Activated CD4-positive, alpha-beta memory T cell treated with anti-CD3 and anti-CD28 coated beads for 36 hours (primary cell): ENCODE data around the gene BICC1. TPM values are rescaled to one million over a fixed set of nuclear protein-coding genes. Genes with fewer than 3 reads are reported as not detected.
"Not testable (repeated sequence)": the region's sequence is repeated elsewhere in the genome, so short reads cannot be mapped to it uniquely, and the experiment has no call there.

Experiments used
- CTCF ChIA-PET: fragments of 350-600 bp; sonication (Branson Sonifier 250); formaldehyde crosslinking; loops from one replicate; lab custom pipeline; 2021; ENCODE audit warnings: antibody characterized with exemption, inconsistent platforms; lab: Charles Lee
- POLR2A ChIA-PET: fragments of 350-600 bp; sonication (Branson Sonifier 250); formaldehyde crosslinking; loops from one replicate; lab custom pipeline; 2021; ENCODE audit warnings: antibody characterized with exemption; lab: Charles Lee
- DNase-seq: peaks from one replicate; pipeline ENCODE4 v3.0.0-alpha.2; 2020
- H3K27ac Mint-ChIP-seq: one replicate; pipeline ENCODE4 v1.8.0; 2021; ENCODE audit warnings: mixed read lengths
- H3K27me3 Mint-ChIP-seq: one replicate; pipeline ENCODE4 v1.8.0; 2021; ENCODE audit warnings: mixed read lengths
- H3K36me3 Mint-ChIP-seq: one replicate; pipeline ENCODE4 v1.8.0; 2021; ENCODE audit warnings: mixed read lengths
- H3K4me1 Mint-ChIP-seq: one replicate; pipeline ENCODE4 v1.8.0; 2021; ENCODE audit warnings: low read depth, mixed read lengths
- H3K4me3 Mint-ChIP-seq: one replicate; pipeline ENCODE4 v1.8.0; 2021; ENCODE audit warnings: mild to moderate bottlenecking, mixed read lengths
- H3K9me3 Mint-ChIP-seq: one replicate; pipeline ENCODE4 v1.8.0; 2021; ENCODE audit warnings: mixed read lengths
- intact Hi-C: fragments of 100-400 bp; cut with micrococcal nuclease; formaldehyde crosslinking; loops from one replicate; pipeline ENCODE4 v1.15.1; 2023
- total RNA-seq, 2 experiments: library from RNA; stranded (reverse); gene quantifications; one replicate each; pipeline ENCODE4 v1.2.3, GENCODE V29; 2021

The BICC1 gene
- total RNA-seq, 2 experiments from 2014 or later = not detected

DNA sequence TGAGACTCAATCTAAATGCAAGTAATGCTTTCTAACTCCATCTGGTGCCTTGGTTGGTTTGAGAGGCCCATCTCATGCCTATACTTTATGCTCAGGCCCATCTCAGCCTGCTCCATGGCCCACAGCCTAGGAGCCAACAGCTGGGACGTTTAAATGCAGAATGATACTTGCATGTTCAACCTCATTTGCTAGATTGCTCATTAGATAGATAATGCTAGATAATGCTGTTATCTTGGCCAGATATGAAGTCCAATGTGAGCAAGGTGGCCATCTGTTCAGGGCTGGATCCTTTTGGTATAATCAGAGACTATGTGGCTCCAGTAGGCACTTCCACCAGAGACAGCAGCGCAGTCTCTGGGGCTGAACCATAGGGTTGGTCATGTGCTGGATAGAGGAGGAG is 342.1 kb downstream of the BICC1 start:
- Mint-ChIP-seq H3K27me3 (no peaks in the 10 kb centered on the region), H3K4me3 (no peak overlapping the region), H3K4me1 (no peaks in the 10 kb centered on the region), H3K9me3 (peaks cover 4% of the 10 kb centered on the region), H3K27ac (no peak overlapping the region), H3K36me3 (no peaks in the 10 kb centered on the region)
- CTCF ChIA-PET = no interaction called here
- intact Hi-C loops = no loop called here
- POLR2A ChIA-PET = no interaction called here
- DNase-seq = no peak

DNA sequence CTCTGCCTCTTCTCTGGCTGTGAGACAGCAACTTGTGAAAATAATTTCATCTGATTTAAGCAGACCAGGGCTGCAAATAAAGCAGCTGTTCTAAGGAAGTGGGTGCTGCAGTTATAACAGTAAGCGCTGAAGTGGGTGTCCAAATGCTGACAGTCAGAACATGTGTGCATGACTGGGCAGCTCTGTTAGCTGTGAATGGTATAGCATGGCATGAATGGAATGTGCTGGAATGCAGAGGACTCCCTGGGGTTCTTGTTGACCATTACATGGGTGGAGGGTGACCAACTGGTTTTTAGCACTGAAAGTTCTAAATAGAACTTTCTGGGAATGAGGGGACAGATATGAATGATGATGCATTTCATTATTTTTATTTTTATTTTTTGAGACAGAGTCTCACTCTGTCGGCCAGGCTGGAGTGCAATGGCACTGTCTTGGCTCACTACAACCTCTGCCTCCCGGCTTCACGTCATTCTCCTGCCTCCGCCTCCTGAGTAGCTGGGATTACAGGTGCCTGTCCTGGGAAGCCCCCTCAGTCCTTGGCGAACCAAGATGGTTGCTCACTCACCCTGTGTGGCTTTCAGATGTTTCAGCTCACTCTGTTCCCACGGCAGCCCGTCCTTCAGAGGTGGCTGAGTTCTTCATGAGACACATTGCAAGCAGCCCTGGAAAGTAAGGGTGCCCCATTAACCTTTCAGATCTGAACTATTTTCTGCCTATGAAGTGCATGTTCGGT is 344.0 kb downstream of the BICC1 start:
- peaks cover 4% of the 10 kb centered on the region for H3K9me3 Mint-ChIP-seq
- no peaks in the 10 kb centered on the region for H3K27me3 Mint-ChIP-seq
- no peak for DNase-seq
- ChIA-PET POLR2A (no interaction called here), CTCF (no interaction called here)
- intact Hi-C loops = no loop called here
- no peaks in the 10 kb centered on the region for H3K36me3 Mint-ChIP-seq
- H3K4me3 Mint-ChIP-seq = no peak overlapping the region
- H3K4me1 Mint-ChIP-seq = no peaks in the 10 kb centered on the region
- H3K27ac Mint-ChIP-seq = no peak overlapping the region

DNA sequence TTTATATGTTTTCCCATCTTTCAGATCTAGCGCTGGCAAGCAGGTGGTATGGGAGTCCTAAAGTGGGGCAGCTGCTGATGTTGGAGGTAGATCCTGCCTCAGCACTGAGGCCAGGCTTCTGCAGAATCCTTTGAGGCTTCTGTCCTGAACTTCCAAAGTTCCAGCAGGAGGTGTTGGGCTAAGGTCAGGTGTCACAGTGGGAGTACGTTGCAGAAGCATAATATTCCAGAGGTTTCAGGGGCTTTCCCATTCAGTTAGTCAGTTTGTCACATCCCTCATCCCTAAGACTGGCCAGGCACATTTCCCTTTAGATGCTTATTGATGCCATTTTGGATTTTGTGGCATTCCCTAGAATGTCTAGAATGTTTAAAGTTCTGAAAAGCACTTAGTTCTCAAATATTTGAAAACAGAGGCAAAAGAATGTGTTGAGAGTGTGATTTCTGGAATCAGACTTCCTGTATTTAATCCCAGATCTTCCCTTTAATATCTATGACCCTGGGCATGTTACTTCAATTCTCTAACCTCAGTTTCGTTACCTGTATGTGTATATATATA is 344.7 kb downstream of the BICC1 start:
- no peak overlapping the region for H3K4me3 Mint-ChIP-seq
- DNase-seq = no peak

DNA sequence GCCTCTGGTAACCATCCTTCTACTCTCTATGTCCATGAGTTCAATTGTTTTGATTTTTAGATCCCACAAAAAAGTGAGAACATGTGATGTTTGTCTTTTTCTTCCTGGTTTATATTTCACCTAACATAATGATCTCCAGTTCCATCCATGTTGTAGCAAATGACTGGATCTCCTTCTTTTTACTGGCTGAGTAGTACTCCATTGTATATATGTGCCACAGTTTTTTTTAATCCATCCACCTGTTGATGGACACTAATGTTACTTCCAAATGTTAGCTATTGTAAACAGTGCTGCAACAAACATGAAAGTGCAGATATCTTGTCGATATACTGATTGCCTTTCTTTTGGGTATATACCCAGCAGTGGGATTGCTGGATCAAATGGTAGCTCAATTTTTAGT is 345.5 kb downstream of the BICC1 start:
- H3K9me3 Mint-ChIP-seq, intact Hi-C loops, H3K4me1 Mint-ChIP-seq, H3K27me3 Mint-ChIP-seq, POLR2A ChIA-PET, H3K36me3 Mint-ChIP-seq, H3K27ac Mint-ChIP-seq, CTCF ChIA-PET, DNase-seq, H3K4me3 Mint-ChIP-seq: not testable (repeated sequence)

More for the DNA sequence above, 344.7 kb downstream of the BICC1 start:
- ChIA-PET POLR2A (no interaction called here), CTCF (no interaction called here)
- intact Hi-C loops = no loop called here
- Mint-ChIP-seq H3K9me3 (peaks cover 4% of the 10 kb centered on the region), H3K27ac (no peak overlapping the region), H3K27me3 (no peaks in the 10 kb centered on the region), H3K36me3 (no peaks in the 10 kb centered on the region), H3K4me1 (no peaks in the 10 kb centered on the region)

DNA sequence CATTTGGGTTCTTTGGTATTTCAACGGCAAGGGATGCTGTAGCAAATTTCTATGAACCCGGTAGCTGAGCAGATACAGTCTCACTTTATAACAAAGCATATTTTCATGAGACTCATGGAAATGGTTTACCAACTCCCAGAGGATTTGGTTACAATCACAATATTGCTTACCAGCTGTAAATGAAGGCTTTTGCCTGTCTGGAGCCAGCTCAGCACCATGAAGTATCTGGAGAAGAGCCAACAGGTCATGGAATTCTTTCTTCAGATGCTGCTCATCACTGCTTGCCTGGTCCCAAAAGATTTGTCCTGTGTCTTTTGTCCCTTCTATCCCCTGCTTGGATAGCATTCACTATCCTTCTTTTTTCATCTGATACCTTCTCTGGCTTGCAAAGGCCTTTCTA is 346.9 kb downstream of the BICC1 start:
- Mint-ChIP-seq H3K9me3 (peaks cover 4% of the 10 kb centered on the region), H3K27me3 (no peaks in the 10 kb centered on the region), H3K4me3 (no peak overlapping the region), H3K4me1 (no peaks in the 10 kb centered on the region), H3K27ac (no peak overlapping the region), H3K36me3 (no peaks in the 10 kb centered on the region)
- intact Hi-C loops = no loop called here
- ChIA-PET POLR2A (no interaction called here), CTCF (no interaction called here)
- DNase-seq = no peak

DNA sequence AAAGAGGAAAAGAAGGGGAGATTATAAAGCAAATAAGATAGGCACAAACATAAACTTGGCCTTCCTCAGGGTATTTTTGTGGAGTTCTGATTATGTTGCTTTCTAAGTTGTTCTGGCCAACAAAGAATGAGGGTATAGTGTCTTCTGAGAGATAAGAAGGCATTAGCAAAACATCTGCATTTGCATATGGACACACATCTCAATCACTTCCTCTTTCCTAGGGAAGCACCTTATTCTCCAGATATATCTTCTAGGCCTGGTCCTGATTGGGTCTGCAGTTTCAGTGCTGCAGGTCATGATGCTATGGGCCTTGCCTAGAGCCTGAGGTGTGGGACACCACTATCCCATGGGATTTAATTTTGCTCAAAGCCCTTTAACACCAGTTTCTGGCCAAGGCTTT is 355.0 kb downstream of the BICC1 start:
- intact Hi-C loops = no loop called here
- no peak for DNase-seq
- CTCF ChIA-PET = no interaction called here

DNA sequence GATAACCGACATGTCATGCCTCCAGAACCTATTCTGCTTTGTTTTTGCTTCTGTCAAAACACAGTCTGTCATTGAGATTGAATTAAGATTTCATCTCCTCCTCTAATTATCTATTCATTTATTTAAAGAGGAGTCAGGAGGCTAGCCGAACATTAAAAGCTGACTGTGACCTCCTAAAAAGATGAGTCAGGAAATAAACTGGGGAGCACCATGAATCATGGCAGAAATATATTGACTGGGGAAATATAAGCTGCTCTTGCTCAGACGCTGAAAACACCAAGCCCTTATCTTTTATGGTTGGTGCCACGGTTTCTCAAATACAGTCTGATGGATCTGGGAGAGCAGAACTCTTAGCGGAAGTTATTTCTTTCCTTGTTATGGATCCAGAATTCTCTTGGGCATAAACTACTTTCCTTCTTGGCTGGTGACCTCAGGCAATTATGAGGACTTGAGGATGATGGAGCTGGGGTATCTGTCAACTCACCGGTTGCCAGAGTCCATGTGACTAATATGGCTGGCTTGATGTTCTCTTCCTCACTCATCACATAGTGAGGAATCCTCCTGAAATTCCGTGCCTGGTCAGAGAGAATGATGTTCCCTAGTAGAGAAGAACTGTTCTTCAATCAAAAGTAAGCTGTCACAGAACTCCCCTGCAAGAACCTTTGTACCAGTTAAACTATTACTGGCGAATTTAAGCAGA is 356.2 kb downstream of the BICC1 start:
- CTCF ChIA-PET = interaction anchor here (0.7 kb wide), 1 partner anchor 454 kb away, joined by 3 read pairs; no protein-coding TSS in a partner anchor
- Mint-ChIP-seq H3K4me3 (no peak overlapping the region), H3K36me3 (no peaks in the 10 kb centered on the region), H3K27me3 (no peaks in the 10 kb centered on the region), H3K9me3 (no peaks in the 10 kb centered on the region), H3K4me1 (no peaks in the 10 kb centered on the region), H3K27ac (no peak overlapping the region)
- no peak for DNase-seq
- intact Hi-C loops = no loop called here
- POLR2A ChIA-PET = no interaction called here

More for the DNA sequence above, 355.0 kb downstream of the BICC1 start:
- POLR2A ChIA-PET = no interaction called here
- Mint-ChIP-seq H3K36me3 (no peaks in the 10 kb centered on the region), H3K9me3 (no peaks in the 10 kb centered on the region), H3K4me1 (no peaks in the 10 kb centered on the region), H3K27ac (no peak overlapping the region), H3K4me3 (no peak overlapping the region), H3K27me3 (no peaks in the 10 kb centered on the region)

DNA sequence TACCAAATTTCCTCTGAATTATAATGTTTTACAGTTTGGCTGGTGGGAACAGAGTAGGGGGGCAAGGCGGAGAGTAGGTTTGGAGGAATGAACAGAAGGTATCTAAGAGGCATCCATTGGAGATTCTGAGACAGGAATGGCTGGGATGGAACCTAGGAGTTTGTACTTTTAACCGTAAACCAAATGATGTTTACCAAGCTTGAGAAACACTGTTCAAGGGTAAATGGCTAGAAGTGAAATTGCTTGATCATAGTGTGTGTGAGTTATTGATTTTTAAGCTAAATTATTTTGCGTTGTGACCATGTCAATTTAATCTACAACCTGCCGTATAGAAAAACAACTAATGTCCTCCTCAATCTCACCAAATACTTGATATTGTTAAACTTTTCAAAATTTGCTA is 357.4 kb downstream of the BICC1 start:
- POLR2A ChIA-PET = no interaction called here

DNA sequence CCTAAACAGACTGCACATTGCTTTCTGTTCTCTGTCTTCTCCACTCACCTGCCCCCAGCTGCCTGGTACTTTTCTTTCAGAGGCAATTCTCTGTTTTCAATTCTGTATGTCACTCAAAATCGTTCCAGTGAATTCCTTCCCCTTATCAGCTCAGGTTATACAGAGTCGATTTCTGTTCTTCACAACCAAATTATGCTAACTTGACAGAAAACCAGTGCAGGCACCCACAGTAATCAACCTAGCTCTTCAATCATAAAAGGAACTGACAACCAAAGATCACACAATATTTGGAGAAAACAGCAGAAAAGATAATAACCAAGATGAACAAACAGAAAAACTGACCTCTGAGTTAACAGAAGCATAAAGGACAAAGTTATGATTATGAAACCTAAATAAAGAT is 360.5 kb downstream of the BICC1 start:
- no peak overlapping the region for H3K27ac Mint-ChIP-seq
- POLR2A ChIA-PET = no interaction called here
- H3K4me1 Mint-ChIP-seq = no peaks in the 10 kb centered on the region
- no peak overlapping the region for H3K4me3 Mint-ChIP-seq
- intact Hi-C loops = no loop called here
- H3K9me3 Mint-ChIP-seq = no peaks in the 10 kb centered on the region
- CTCF ChIA-PET = no interaction called here
- no peaks in the 10 kb centered on the region for H3K27me3 Mint-ChIP-seq
- no peaks in the 10 kb centered on the region for H3K36me3 Mint-ChIP-seq
- no peak for DNase-seq

More for the DNA sequence above, 357.4 kb downstream of the BICC1 start:
- CTCF ChIA-PET = interaction anchor here (0.7 kb wide), 1 partner anchor 585 kb away, joined by 3 read pairs; no protein-coding TSS in a partner anchor
- H3K9me3 Mint-ChIP-seq = no peaks in the 10 kb centered on the region
- H3K27me3 Mint-ChIP-seq = no peaks in the 10 kb centered on the region
- intact Hi-C loops = no loop called here
- no peak for DNase-seq
- no peak overlapping the region for H3K4me3 Mint-ChIP-seq
- no peak overlapping the region for H3K27ac Mint-ChIP-seq
- H3K4me1 Mint-ChIP-seq = no peaks in the 10 kb centered on the region
- H3K36me3 Mint-ChIP-seq = no peaks in the 10 kb centered on the region

Other genes starting within 250 kb of the BICC1 start
- 1 to 10 TPM; 5.6 to 5.7 TPM for gene IPMK, start 245.0 kb upstream of the BICC1 start, total RNA-seq
- 10 to 100 TPM; 42.3 to 44.0 TPM for gene CISD1, start 243.7 kb upstream of the BICC1 start, total RNA-seq
- 10 to 100 TPM; 14.5 to 14.8 TPM for gene UBE2D1, start 177.9 kb upstream of the BICC1 start, total RNA-seq
- gene TFAM, start 127.5 kb upstream of the BICC1 start, total RNA-seq = 10 to 100 TPM; 85.4 to 92.5 TPM